Naive thymus-derived CD8-positive, alpha-beta T cell (primary cell): ENCODE measurements around the gene PRRC2A. TPM values are rescaled to one million over a fixed set of nuclear protein-coding genes. Genes with fewer than 3 reads are reported as not detected.

ENCODE experiments used
- ATAC-seq, 2 donors: fragments of 150-1000 bp; cut with Tn5 transposase in 1 of 2; sonication (Bioruptor Pico), chemical (Tn5 transposase) in 1 of 2; 1 replicate in 1 of 2; 2 replicates in 1 of 2; pipeline ENCODE4 v1.10.0; 2021; ENCODE audit warnings: mild to moderate bottlenecking in 2 of 2, moderate library complexity in 2 of 2
- POLR2A ChIA-PET: fragments of 350-600 bp; sonication (Branson Sonifier 250); formaldehyde crosslinking; loops from one replicate; lab custom pipeline; 2021; ENCODE audit warnings: antibody characterized with exemption; lab: Charles Lee
- DNase-seq, 10 donors: peaks; one replicate each; pipeline versions ENCODE4 v3.0.0 to v3.0.0-alpha.2; 2020 to 2022
- H3K27ac Mint-ChIP-seq, 10 donors: one replicate each; pipeline ENCODE4 v1.8.0; 2020 to 2022; ENCODE audit warnings: mild to moderate bottlenecking in 10 of 10, mixed read lengths in 10 of 10, moderate library complexity in 4 of 10, inconsistent platforms in 1 of 10
- H3K27me3 Mint-ChIP-seq, 5 donors: one replicate each; pipeline ENCODE4 v1.8.0; 2021 to 2022; ENCODE audit warnings: mixed read lengths in 5 of 5
- H3K36me3 Mint-ChIP-seq, 3 donors: one replicate each; pipeline ENCODE4 v1.8.0; 2020 to 2022; ENCODE audit warnings: mixed read lengths in 3 of 3, mild to moderate bottlenecking in 2 of 3, inconsistent platforms in 1 of 3
- H3K4me1 Mint-ChIP-seq, 4 donors: one replicate each; pipeline ENCODE4 v1.8.0; 2021 to 2022; ENCODE audit warnings: mixed read lengths in 4 of 4
- H3K4me3 Mint-ChIP-seq, 10 donors: one replicate each; pipeline ENCODE4 v1.8.0; 2020 to 2022; ENCODE audit warnings: mild to moderate bottlenecking in 10 of 10, mixed read lengths in 10 of 10, moderate library complexity in 6 of 10, inconsistent platforms in 1 of 10
- H3K9me3 Mint-ChIP-seq, 9 donors: one replicate each; pipeline ENCODE4 v1.8.0; 2020 to 2022; ENCODE audit warnings: mixed read lengths in 9 of 9, mild to moderate bottlenecking in 3 of 9, inconsistent platforms in 1 of 9, moderate library complexity in 1 of 9
- microRNA-seq: library from miRNA; unstranded; fragments of <30 nt; microRNA quantifications from one replicate; pipeline ENCODE4 v1.2.0, GENCODE V29; 2022; ENCODE audit warnings: borderline microRNAs expressed
- polyA plus RNA-seq, 3 donors: library from polyadenylated mRNA; unstranded; fragments of 300-500 nt; fragmentation: Illumina TruSeq; gene quantifications; one replicate each; pipeline ENCODE4 v1.2.3, GENCODE V29; 2021
- total RNA-seq, 8 experiments: library from RNA in 2 of 8; stranded (reverse) in 2 of 8; gene quantifications; one replicate each; pipeline ENCODE4 v1.2.3 and lab custom pipeline; 2021 to 2026

PRRC2A gene
- total and polyA plus RNA-seq, 5 experiments from 2014 or later: 4.5 to 230 (median 7.1) TPM

DNA sequence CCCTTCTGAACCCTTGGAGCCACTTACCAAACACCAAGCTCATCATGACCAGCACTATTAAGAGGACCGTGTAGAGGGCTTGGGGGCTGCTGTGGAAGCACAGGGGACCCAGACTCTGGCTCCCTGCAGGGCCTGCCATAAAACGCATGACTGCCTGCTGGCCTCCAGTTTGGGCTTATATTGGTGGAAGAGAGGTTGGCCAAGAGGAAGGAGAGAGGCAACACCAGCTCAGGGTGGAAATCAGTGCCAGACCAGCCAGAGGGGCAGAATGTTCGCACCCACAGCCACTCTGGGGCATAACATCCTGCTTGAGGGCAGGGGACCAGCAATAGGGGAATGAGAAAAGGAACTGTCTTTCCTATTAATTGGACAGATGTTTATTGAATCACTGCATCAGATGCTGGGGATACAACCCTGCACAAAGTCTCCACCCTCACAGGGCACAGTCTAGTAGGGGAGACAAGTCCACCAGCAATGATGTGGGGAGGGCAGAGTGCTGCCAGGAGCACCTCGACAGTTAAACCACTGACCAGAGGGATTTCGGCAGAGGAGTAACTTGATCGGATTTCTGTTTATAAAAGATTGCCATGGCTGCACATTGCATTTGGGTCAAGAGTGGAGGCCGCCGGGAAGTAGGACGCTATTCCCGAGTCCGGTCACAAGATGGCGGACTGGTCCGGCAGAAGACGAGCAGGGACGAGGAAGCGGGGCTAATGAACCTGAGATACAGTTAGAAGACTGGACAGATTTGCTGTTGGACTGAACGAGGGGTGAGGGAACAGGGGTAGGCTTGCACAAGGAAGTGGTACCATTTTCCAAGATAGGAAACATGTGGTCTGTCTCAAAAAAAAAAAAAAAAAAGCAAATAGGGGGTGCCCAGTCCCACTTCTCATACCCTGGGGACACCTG is 60.0 kb downstream of the PRRC2A start, which contains the start of gene LY6G5C:
Gene LY6G5C (minus strand): TSS at position 842 of the 909 bp plus-strand sequence. CDS start 694 bp downstream, at position 148.
- Mint-ChIP-seq H3K36me3 (peaks cover 0 to 5% (median 0%) of the 10 kb centered on the region in 3 donors), H3K9me3 (no peaks in the 10 kb centered on the region), H3K4me1 (peaks cover 19 to 31% (median 21%) of the 10 kb centered on the region in 4 donors), H3K27ac (peak within 1 kb of the TSS; percentile 29 to 93 (median 84)), H3K4me3 (peak within 1 kb of the TSS; percentile 69 to 93 (median 91)), H3K27me3 (no peaks in the 10 kb centered on the region)
- ATAC-seq (peak; percentile 63 to 68), DNase-seq (peak; percentile 33 to 75 (median 51))
- POLR2A ChIA-PET: interaction anchor here (0.6 to 1.9 kb wide), 12 partner anchors 9 to 158 kb away, joined by 3 to 9 read pairs (median 3); partner anchors contain the start of genes ABHD16A, BAG6, CSNK2B and GPANK1

DNA sequence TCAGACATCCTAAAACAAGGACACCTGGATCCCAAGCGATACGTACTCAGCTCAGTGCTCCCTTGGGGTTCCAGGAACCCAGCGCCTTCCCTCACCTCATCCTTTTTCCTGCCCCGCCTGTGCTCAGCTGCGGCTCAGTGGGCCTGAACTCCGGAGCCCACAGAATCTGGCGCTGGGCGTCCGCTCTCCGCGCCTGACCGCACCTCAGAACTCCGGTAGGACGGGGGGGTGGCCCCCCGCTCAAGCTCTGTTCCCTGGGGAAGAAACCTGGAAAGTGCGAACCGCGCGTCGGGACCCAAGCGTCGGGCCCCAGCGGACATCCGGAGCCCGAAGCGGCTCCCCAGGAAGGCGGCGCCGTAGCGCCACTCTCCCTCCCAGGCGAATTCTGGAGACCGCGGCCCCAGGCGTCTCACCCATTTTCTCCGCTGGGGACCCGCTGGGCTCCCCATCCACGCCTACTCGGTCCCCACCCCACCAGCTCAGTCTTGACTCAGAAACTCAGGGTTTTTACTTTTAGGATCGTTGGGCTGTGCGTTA is 60.7 kb downstream of the PRRC2A start:
- peaks cover 0 to 12% (median 2%) of the 10 kb centered on the region in 3 donors for H3K36me3 Mint-ChIP-seq
- POLR2A ChIA-PET: interaction anchor here (0.6 to 1.9 kb wide), 11 partner anchors 10 to 157 kb away, joined by 3 to 9 read pairs (median 3); partner anchors contain the start of genes ABHD16A, BAG6, GPANK1 and HSPA1B
- peak overlapping the region; percentile 29 to 93 (median 84) for H3K27ac Mint-ChIP-seq
- peak; percentile 80 for ATAC-seq
- no peaks in the 10 kb centered on the region for H3K27me3 Mint-ChIP-seq
- DNase-seq: peak in 7 of 10 donors; percentile 18 to 42 (median 36)
- peak overlapping the region; percentile 69 to 93 (median 91) for H3K4me3 Mint-ChIP-seq
- peaks cover 19 to 31% (median 21%) of the 10 kb centered on the region in 4 donors for H3K4me1 Mint-ChIP-seq
- H3K9me3 Mint-ChIP-seq: no peaks in the 10 kb centered on the region

DNA sequence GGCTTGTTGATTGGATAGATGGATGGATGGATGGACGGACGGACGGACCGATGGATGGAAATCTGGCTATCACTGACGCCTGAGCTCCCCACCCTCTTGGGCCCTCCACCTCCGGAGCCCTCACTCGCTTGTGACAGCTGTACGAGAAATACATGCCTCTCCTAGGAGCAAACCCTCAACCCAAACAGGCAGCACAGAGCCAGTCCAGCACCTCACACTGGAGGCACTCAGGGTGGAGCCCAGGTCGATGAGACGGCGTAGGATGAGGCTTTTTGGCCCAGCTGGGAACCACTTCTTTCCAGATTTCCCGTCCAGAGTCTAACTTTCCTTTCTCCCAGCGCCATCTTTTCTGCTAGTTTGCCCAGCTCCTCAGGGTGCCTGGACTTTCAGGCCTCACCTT is 63.1 kb downstream of the PRRC2A start:
- Mint-ChIP-seq H3K4me3 (peak overlapping the region in 2 of 10 donors; percentile 22 to 29), H3K9me3 (no peaks in the 10 kb centered on the region), H3K4me1 (peaks cover 19 to 26% (median 21%) of the 10 kb centered on the region in 4 donors), H3K27ac (peak overlapping the region in 1 of 10 donors; percentile 79), H3K36me3 (peaks cover 0 to 29% (median 6%) of the 10 kb centered on the region in 3 donors), H3K27me3 (no peaks in the 10 kb centered on the region)
- no peak for ATAC-seq
- no peak for DNase-seq
- POLR2A ChIA-PET: interaction anchor here (0.6 kb wide), 2 partner anchors 10 to 36 kb away, joined by 3 to 4 read pairs; no protein-coding TSS in a partner anchor

DNA sequence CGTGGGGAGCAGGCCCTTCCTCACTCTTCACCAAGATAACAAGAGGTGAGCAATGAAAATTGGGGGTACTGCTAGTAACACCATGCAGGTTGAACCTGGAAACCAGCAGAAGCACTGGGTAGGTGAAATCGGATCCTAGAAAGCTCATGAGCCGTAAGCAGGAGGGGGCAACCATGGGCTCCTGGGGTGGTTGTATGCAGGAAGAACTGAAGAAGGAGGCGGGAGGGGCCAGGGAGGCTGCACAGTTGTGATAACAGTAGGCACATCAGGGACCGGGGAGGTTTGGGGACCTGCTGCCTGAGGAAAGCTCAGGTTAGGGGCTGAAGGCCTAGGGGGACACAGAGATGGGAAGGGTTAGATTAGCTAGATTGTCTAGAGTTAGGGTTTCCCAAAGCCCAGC is 66.0 kb downstream of the PRRC2A start:
- Mint-ChIP-seq H3K36me3 (peaks cover 0 to 56% (median 6%) of the 10 kb centered on the region in 3 donors), H3K4me1 (peaks cover 3 to 18% (median 8%) of the 10 kb centered on the region in 4 donors), H3K27ac (peak overlapping the region in 6 of 10 donors; percentile 1 to 66 (median 40)), H3K9me3 (no peaks in the 10 kb centered on the region), H3K27me3 (no peaks in the 10 kb centered on the region), H3K4me3 (no peak overlapping the region)
- POLR2A ChIA-PET: no interaction called here
- DNase-seq (no peak), ATAC-seq (no peak)

DNA sequence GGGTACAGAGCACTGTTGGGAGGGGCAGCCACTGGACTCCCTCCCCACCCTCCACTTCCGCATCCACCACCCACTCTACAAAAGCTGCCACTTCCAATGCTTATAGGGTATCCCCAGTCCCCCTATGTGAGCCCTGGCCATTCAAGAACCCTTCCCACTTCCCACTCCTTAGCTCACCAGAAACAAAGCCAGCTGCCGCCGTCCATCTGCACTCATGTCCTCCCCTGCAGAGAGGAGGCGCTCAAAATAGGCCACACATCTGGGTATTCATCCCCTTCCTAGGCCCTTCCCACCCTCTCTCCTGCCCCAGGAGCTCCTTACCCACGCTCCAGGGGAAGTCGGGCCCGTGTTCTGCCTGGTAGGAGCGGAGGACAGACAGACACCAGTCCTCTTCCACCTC is 66.8 kb downstream of the PRRC2A start:
- Mint-ChIP-seq H3K27me3 (no peaks in the 10 kb centered on the region), H3K4me3 (no peak overlapping the region), H3K27ac (peak overlapping the region in 2 of 10 donors; percentile 41 to 50), H3K36me3 (peaks cover 0 to 58% (median 6%) of the 10 kb centered on the region in 3 donors), H3K9me3 (no peaks in the 10 kb centered on the region), H3K4me1 (peaks cover 0 to 10% (median 4%) of the 10 kb centered on the region in 4 donors)
- POLR2A ChIA-PET: no interaction called here
- ATAC-seq (no peak), DNase-seq (no peak)

Small RNAs within 50 kb of the gene (microRNA-seq; reads per million reads assigned to microRNA genes)
- not detected for gene MIR6832

Other genes with a start within 250 kb of the PRRC2A start
Only the 30 nearest of the 35 such genes appear.
- 10 to 100 TPM; 12.3 to 13.8 TPM for gene MICB, start 122.6 kb upstream of the PRRC2A start, total RNA-seq
- 1 to 10 TPM; 3.3 to 4.7 (median 3.8) TPM for gene MICB, start 122.6 kb upstream of the PRRC2A start, polyA plus RNA-seq
- gene MCCD1, start 91.8 kb upstream of the PRRC2A start, total RNA-seq: not detected
- gene MCCD1, start 91.8 kb upstream of the PRRC2A start, polyA plus RNA-seq: not detected
- gene DDX39B, start 78.7 kb upstream of the PRRC2A start, total RNA-seq: 100 to 1,000 TPM; 679 to 768 TPM
- 100 to 1,000 TPM in 1 of 3 donors, 10 to 100 TPM in 2; 53.6 to 104 (median 96.0) TPM for gene DDX39B, start 78.7 kb upstream of the PRRC2A start, polyA plus RNA-seq
- 1 to 10 TPM; 7.9 TPM for gene ATP6V1G2, start 74.1 kb upstream of the PRRC2A start, total RNA-seq
- gene ATP6V1G2, start 74.1 kb upstream of the PRRC2A start, polyA plus RNA-seq: under 1 TPM in 2 of 3 donors, not detected in 1; 0.55 to 0.56 TPM
- 10 to 100 TPM; 14.1 to 15.2 TPM for gene NFKBIL1, start 73.1 kb upstream of the PRRC2A start, total RNA-seq
- gene NFKBIL1, start 73.1 kb upstream of the PRRC2A start, polyA plus RNA-seq: 10 to 100 TPM in 1 of 3 donors, 1 to 10 TPM in 2; 8.4 to 10.0 (median 8.5) TPM
- gene LTA, start 48.4 kb upstream of the PRRC2A start, total RNA-seq: 10 to 100 TPM; 14.3 to 16.2 TPM
- 10 to 100 TPM; 11.0 to 40.1 (median 29.9) TPM for gene LTA, start 48.4 kb upstream of the PRRC2A start, polyA plus RNA-seq
- 1 to 10 TPM; 2.1 to 2.3 TPM for gene TNF, start 45.1 kb upstream of the PRRC2A start, total RNA-seq
- under 1 TPM; 0.11 to 0.53 (median 0.37) TPM for gene TNF, start 45.1 kb upstream of the PRRC2A start, polyA plus RNA-seq
- gene LTB, start 38.3 kb upstream of the PRRC2A start, total RNA-seq: 100 to 1,000 TPM; 450 to 469 TPM
- gene LTB, start 38.3 kb upstream of the PRRC2A start, polyA plus RNA-seq: 1,000 to 10,000 TPM in 2 of 3 donors, 100 to 1,000 TPM in 1; 707 to 1,760 (median 1,173) TPM
- 10 to 100 TPM; 13.7 to 19.1 TPM for gene LST1, start 34.4 kb upstream of the PRRC2A start, total RNA-seq
- 10 to 100 TPM; 13.4 to 18.0 (median 15.0) TPM for gene LST1, start 34.4 kb upstream of the PRRC2A start, polyA plus RNA-seq
- 1 to 10 TPM; 8.5 to 8.8 TPM for gene NCR3, start 27.7 kb upstream of the PRRC2A start, total RNA-seq
- gene NCR3, start 27.7 kb upstream of the PRRC2A start, polyA plus RNA-seq: 10 to 100 TPM; 54.3 to 86.3 (median 76.0) TPM
- 10 to 100 TPM; 23.0 to 27.3 TPM for gene AIF1, start 5.5 kb upstream of the PRRC2A start, total RNA-seq
- gene AIF1, start 5.5 kb upstream of the PRRC2A start, polyA plus RNA-seq: 100 to 1,000 TPM; 145 to 242 (median 239) TPM
- gene BAG6, start 31.9 kb downstream of the PRRC2A start, total RNA-seq: 100 to 1,000 TPM; 244 to 258 TPM
- gene BAG6, start 31.9 kb downstream of the PRRC2A start, polyA plus RNA-seq: 10 to 100 TPM; 17.7 to 21.5 (median 21.1) TPM
- gene APOM, start 35.2 kb downstream of the PRRC2A start, total RNA-seq: 1 to 10 TPM; 2.2 to 3.1 TPM
- 1 to 10 TPM; 5.0 to 8.0 (median 5.5) TPM for gene APOM, start 35.2 kb downstream of the PRRC2A start, polyA plus RNA-seq
- gene C6orf47, start 40.1 kb downstream of the PRRC2A start, total RNA-seq: 10 to 100 TPM; 24.9 to 26.3 TPM
- gene C6orf47, start 40.1 kb downstream of the PRRC2A start, polyA plus RNA-seq: 10 to 100 TPM; 17.0 to 36.7 (median 21.3) TPM
- 10 to 100 TPM; 26.6 to 27.9 TPM for gene GPANK1, start 44.3 kb downstream of the PRRC2A start, total RNA-seq
- gene GPANK1, start 44.3 kb downstream of the PRRC2A start, polyA plus RNA-seq: 10 to 100 TPM; 20.8 to 22.9 (median 21.2) TPM
- gene CSNK2B, start 45.4 kb downstream of the PRRC2A start, total RNA-seq: 100 to 1,000 TPM; 131 to 133 TPM
- 100 to 1,000 TPM; 214 to 230 (median 217) TPM for gene CSNK2B, start 45.4 kb downstream of the PRRC2A start, polyA plus RNA-seq
- 10 to 100 TPM; 44.1 to 48.8 TPM for gene LY6G5B, start 49.3 kb downstream of the PRRC2A start, total RNA-seq
- gene LY6G5B, start 49.3 kb downstream of the PRRC2A start, polyA plus RNA-seq: under 1 TPM in 1 of 3 donors, not detected in 2; 0.25 TPM
- 1 to 10 TPM; 4.4 to 5.5 TPM for gene LY6G5C, start 60.4 kb downstream of the PRRC2A start, total RNA-seq
- 1 to 10 TPM; 4.6 to 7.9 (median 7.6) TPM for gene LY6G5C, start 60.4 kb downstream of the PRRC2A start, polyA plus RNA-seq
- gene ABHD16A, start 82.6 kb downstream of the PRRC2A start, total RNA-seq: 10 to 100 TPM; 58.4 to 59.9 TPM
- 10 to 100 TPM; 26.9 to 35.5 (median 34.1) TPM for gene ABHD16A, start 82.6 kb downstream of the PRRC2A start, polyA plus RNA-seq
- not detected for gene LY6G6F, start 86.2 kb downstream of the PRRC2A start, total RNA-seq
- gene LY6G6F, start 86.2 kb downstream of the PRRC2A start, polyA plus RNA-seq: not detected
- not detected for gene LY6G6D, start 94.6 kb downstream of the PRRC2A start, total RNA-seq
- gene LY6G6D, start 94.6 kb downstream of the PRRC2A start, polyA plus RNA-seq: not detected
- gene LY6G6C, start 101.0 kb downstream of the PRRC2A start, total RNA-seq: not detected
- not detected for gene LY6G6C, start 101.0 kb downstream of the PRRC2A start, polyA plus RNA-seq
- gene MPIG6B, start 102.7 kb downstream of the PRRC2A start, total RNA-seq: 1 to 10 TPM; 1.4 to 1.9 TPM
- gene MPIG6B, start 102.7 kb downstream of the PRRC2A start, polyA plus RNA-seq: 1 to 10 TPM; 1.2 to 4.9 (median 1.3) TPM
- 1 to 10 TPM; 3.1 to 5.1 TPM for gene DDAH2, start 108.6 kb downstream of the PRRC2A start, total RNA-seq
- gene DDAH2, start 108.6 kb downstream of the PRRC2A start, polyA plus RNA-seq: 10 to 100 TPM in 2 of 3 donors, 1 to 10 TPM in 1; 8.0 to 14.7 (median 10.3) TPM
- gene CLIC1, start 115.8 kb downstream of the PRRC2A start, total RNA-seq: 10 to 100 TPM; 23.7 to 27.1 TPM
- gene CLIC1, start 115.8 kb downstream of the PRRC2A start, polyA plus RNA-seq: 100 to 1,000 TPM in 2 of 3 donors, 10 to 100 TPM in 1; 95.1 to 345 (median 114) TPM
- gene MSH5, start 119.3 kb downstream of the PRRC2A start, total RNA-seq: 1 to 10 TPM; 7.2 to 8.3 TPM
- 1 to 10 TPM in 2 of 3 donors, under 1 TPM in 1; 0.61 to 1.1 (median 1.1) TPM for gene MSH5, start 119.3 kb downstream of the PRRC2A start, polyA plus RNA-seq
- gene SAPCD1, start 141.9 kb downstream of the PRRC2A start, total RNA-seq: 1 to 10 TPM; 1.6 to 2.1 TPM
- not detected for gene SAPCD1, start 141.9 kb downstream of the PRRC2A start, polyA plus RNA-seq
- under 1 TPM; 0.47 to 0.52 TPM for gene VWA7, start 156.6 kb downstream of the PRRC2A start, total RNA-seq
- gene VWA7, start 156.6 kb downstream of the PRRC2A start, polyA plus RNA-seq: under 1 TPM in 1 of 3 donors, not detected in 2; 0.34 TPM
- 10 to 100 TPM; 37.6 to 40.3 TPM for gene VARS1, start 175.0 kb downstream of the PRRC2A start, total RNA-seq
- gene VARS1, start 175.0 kb downstream of the PRRC2A start, polyA plus RNA-seq: 10 to 100 TPM; 27.5 to 37.8 (median 30.3) TPM
- 10 to 100 TPM; 28.9 to 31.9 TPM for gene LSM2, start 186.3 kb downstream of the PRRC2A start, total RNA-seq
- gene LSM2, start 186.3 kb downstream of the PRRC2A start, polyA plus RNA-seq: 10 to 100 TPM; 67.1 to 80.3 (median 77.9) TPM